Non-pigmented ciliary epithelial cell (primary cell): ENCODE measurements around the gene ELF1.
"Not testable (repeated sequence)": the region's sequence is repeated elsewhere in the genome, so short reads cannot be mapped to it uniquely, and the experiment has no call there.

ENCODE experiments used
- DNase-seq: peaks from one replicate; pipeline ENCODE4 v3.0.0-alpha.2; 2010; ENCODE audit warnings: low read depth

ELF1 gene

DNA sequence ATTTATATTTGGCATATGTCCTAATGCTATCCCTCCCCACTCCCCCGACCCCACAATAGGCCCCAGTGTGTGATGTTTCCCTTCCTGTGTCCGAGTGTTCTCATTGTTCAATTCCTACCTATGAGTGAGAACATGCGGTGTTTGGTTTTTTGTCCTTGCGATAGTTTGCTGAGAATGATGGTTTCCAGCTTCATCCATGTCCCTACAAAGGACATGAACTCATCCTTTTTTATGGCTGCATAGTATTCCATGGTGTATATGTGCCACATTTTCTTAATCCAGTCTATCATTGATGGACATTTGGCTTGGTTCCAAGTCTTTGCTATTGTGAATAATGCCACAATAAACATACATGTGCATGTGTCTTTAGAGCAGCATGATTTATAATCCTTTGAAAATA is 23.3 kb upstream of the ELF1 start:
- DNase-seq, result not testable (repeated sequence)

- DNase-seq, result no peak
Observed at GRCh38 chr13:41040584-41041334, 21.6 kb upstream of the ELF1 start.

DNA sequence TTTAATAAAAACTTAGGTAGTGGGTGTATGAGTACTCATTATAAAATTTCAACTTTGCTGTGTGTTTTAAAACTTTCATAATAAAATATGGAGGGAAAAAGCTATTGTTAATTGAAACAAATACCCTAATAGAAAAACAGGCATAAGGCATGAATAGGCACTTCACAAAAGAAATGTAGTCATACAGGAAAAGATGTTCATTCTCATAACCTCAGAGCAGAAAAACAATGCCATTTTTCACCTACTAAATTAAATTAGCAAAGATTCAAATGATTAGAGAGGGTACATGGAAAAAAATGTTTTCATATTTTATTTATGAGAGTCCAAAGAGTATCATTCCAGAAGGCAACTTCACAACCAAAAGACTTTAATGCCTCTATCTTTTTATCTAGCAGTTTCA is 20.6 kb upstream of the ELF1 start:
- DNase-seq, result no peak

DNA sequence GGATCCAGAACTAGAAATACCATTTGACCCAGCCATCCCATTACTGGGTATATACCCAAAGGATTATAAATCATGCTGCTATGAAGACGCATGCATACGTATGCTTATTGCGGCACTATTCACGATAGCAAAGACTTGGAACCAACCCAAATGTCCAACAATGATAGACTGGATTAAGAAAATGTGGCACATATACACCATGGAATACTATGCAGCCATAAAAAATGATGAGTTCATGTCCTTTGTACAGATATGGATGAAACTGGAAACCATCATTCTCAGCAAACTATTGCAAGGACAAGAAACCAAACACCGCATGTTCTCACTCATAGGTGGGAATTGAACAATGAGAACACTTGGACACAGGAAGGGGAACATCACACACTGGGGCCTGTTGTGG is 17.4 kb upstream of the ELF1 start:
- not testable (repeated sequence) for DNase-seq

- no peak for DNase-seq
Observed at GRCh38 chr13:41034881-41035280, 15.8 kb upstream of the ELF1 start.

DNA sequence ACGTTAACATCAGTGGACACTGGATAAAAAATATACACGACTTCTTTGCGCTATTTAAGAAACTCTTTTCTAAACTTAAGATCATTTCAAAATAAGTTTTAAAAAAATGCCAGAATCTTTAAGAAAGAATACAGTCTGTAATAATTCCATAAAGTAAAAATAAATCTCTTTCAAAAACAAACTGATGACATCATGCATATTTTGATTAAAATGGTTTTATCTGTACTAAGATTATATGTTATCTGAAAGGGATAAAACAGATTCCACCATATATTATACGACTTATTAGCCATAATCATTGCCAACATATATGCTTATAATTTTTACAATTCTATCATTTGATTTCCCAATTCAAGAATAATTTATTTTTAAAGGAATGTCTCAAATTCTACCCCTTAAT is 15.3 kb upstream of the ELF1 start:
- no peak for DNase-seq

DNA sequence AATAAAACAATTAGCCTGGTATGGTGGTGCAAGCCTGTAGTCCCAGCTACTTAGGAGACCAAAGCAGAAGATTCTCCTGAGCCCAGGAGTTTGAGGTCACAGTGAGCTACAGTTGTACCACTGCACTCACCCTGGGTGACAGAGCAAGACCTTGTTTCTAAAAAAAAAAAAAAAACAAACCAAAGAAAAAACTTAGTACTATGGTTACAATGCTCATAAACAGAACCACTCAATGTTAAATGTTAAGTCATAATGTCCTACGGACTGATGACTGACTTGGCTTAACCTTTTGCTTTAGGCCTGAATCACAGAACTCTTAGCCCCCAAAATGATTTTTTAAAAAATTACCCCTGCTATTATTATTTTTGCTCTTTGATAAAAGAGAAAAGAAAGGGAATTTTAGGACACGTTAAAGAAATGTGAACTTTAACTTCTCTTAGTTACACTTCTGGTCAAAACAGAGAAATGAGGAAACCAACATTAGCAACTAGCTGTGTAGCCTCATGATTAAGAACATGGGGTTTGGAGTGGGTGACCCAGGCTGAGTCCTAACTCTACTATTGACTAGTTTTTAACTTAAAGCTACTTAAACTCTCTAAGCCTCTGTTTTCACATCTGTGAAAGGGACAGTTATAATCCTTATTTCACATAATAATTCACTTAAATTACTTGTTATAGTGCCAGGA is 13.7 kb upstream of the ELF1 start:
- no peak for DNase-seq

DNA sequence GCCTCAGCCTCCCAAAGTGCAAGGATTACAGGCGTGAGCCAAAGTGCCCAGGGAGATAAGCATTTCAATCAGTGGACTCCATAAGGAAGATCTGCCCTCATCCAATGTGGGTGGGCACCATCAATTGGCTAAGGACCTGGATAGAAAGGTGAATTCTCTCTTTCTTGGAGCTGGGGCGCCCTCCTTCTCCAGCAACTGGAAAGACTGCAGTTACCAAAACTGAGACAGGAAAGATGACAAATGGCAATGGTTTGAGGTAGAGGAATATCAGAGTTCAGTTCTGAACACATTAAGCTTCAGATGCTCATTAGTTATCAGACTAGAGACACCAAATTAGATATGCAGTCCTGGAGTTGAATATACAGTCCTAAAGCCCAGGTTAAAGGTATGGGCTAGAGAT is 10.5 kb upstream of the ELF1 start:
- DNase-seq, result no peak

DNA sequence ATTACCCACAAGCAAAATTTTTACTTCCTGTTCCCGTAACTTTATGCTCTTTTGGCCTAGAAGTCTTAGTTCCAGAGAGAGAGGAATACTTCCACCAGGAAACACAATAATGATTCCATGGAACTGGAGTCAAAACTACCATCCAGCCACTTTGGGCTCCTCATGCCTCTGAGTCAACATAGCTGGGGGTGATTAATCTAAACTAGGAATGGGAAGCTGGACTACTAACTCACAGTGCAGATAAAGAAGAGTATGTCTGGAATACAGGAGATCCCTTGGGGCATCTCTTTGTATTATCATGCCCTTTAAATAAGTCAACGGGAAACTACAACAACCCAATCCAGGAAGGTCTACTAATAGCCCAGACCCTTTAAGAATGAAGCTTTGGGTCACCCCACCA is 8.9 kb upstream of the ELF1 start:
- no peak for DNase-seq

- no peak for DNase-seq
Observed at GRCh38 chr13:41026788-41027187, 7.7 kb upstream of the ELF1 start.

DNA sequence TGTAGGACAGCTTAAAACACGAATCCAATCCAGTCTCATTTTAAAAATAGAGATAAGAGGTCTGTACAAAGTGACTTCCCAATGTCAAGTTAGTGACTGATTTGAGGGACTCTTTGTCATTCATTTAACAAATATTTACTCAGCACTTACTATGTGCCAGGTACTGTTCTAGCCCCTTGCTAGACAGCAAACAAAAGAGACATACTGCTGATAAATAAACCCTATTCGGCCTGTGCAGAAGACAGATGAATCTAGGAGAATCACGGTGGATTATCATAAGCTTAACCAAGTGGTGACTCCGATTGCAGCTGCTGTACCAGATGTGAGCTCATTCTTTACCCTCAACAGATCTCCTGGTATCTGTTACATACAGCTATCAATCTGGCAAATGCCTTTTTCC is 6.4 kb upstream of the ELF1 start:
- no peak for DNase-seq

- DNase-seq, result no peak
Observed at GRCh38 chr13:41019578-41020347, 647 bp upstream of the ELF1 start.

- no peak for DNase-seq
Observed at GRCh38 chr13:41018602-41018948, 541 bp downstream of the ELF1 start.

DNA sequence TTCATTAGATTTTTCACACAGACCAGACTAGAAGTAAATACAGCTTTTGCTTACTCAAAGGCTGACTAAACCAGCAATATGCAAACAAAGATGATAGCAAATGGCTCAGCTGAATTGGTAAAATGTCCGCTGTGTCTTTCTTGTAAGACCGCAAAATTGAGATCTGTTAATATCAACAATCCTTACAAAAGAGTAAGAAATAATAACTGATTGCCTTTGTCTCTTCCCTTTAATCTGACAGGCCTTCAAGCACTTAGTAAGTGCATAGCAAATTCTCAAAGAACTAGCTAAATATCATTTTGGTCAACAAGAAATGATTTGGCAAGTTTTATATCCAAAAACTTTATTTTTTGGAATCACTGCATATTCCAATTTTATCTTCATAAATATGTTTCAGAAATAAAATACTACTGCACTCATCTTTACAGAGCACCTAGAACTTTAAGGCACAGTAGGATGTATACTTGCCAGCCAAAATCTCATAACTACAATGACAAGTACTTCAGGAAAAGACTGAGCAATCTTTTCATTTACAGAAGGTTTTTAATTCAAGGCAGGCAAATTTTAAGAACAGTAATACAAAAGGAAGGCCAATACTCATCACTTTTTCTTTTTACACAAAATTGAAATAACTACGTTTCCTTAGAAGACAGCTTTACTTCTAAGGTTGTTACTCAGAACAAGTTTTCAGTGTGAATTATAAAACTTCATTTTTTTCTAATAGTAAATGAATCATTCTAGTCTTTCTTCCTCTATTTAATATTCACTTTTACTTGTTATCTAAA is 1.1 kb downstream of the ELF1 start:
- DNase-seq, result no peak

DNA sequence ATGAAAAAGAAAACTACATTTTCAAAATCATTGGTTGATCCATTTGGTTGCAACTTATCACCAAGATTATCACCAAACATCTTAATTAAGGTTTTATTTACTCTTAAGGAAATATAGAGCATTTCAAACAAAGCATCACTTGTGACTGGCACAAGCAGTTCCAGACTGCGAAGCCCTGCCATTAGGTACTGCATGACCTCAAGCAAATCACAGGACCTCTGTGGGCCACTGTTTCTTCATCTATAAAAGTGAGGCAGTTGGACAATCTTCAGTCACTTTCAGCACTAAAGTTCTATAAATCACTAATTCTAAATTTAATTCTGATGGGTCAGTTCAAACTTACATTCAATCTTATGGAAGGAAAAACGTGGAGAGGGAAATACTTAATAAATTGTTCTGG is 2.0 kb downstream of the ELF1 start:
- no peak for DNase-seq

GRCh38 chr13:41015920-41016319 is 3.2 kb downstream of the ELF1 start:
- DNase-seq, result no peak

DNA sequence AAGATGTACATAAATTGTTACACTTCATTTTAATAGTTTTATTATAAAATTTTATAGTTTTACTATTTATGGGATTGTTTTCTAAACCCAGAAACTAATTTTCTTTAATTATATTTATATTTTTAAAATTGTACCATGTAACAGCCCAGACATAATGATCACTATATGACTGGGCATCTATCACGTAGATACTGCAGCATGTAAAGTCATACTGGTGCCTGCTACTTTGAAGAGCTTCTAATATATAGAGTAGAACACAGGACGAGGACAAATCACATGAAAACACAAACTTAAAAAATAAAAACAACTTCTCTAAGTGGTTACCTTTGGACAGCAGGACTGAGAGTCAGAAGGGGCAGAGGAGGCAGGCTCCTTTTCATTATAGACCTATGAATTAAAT is 5.3 kb downstream of the ELF1 start:
- no peak for DNase-seq

DNA sequence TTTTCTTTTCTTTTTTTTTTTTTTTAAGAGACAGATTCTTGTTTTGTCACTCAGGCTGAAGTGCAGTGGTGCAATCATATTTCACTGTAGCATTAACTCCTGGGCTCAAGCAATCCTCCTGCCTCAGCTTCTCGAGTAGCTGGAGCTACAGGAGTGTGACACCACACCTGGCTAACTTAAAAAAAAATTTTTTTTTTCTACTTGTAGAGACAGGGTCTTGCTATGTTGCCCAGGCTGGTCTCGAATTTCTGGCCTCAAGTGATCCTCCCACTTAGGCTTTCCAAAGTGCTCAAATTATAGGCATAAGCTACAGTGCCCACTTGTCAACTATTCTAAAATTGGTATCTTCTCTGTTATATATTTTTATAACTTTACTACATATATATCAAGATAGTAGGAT is 6.6 kb downstream of the ELF1 start:
- DNase-seq, result no peak

DNA sequence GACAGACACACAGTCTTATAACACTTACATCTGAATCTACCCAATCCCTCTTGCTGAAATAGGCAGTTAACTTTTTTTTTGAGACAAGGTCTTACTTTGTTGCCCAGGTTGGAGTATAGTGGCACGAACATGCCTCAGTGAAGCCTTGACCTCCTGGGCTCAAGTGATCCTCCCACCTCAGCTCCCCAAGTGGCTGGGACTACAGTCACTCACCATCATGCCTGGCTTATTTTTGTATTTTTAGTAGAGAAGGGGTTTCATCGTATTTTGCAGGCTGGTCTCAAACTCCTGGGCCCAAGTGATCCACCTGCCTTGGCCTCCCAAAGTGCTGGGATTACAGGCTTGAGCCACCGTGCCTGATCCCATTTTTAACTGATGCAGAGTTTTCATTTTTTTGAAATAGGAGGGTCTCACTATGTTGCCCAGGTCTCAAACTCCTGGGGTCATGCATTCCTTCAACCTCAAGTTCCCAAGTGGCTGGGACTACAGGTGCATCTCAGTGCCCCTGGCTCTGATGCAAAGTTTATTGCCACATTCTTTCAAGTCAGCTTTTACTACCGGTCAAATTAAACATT is 7.6 kb downstream of the ELF1 start:
- DNase-seq, result no peak

GRCh38 chr13:41008349-41008980 is 10.7 kb downstream of the ELF1 start:
- DNase-seq, result peak; percentile 27

DNA sequence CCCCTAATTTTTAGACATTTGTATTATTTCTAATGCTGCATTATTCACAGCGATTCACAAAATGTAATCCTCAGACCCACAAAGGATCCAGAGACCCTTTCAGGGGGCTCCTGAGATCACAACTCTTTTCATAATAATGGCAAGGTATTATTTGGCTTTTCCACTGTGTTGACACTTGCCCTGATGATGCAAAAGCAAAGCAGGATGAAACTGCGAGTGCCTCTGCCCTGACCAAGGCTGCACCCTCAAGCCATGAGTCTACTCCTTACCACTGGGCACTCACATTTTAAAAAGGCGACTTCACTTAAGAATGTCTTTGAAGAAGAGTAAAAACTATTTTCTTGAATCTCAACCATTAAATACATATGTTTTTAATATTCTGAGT is 11.4 kb downstream of the ELF1 start:
- DNase-seq, result no peak
